GM18526 (cell line): ENCODE results near the gene CELA3B.

Experiments
- POLR2A ChIP-seq: IDR thresholded peaks from 3 replicates; pipeline ENCODE4 v1.6.1; 2011; ENCODE audit not compliant: insufficient read length; ENCODE audit errors: extremely low read depth

Gene CELA3B

GRCh38 chr1:22037520-22037919 lies 60.7 kb downstream of the CELA3B start:
- TF ChIP-seq POLR2A = no peak

GRCh38 chr1:22038036-22038435 lies 61.2 kb downstream of the CELA3B start:
- no peak for TF ChIP-seq POLR2A
